Glutamatergic neuron (in vitro differentiated cells): ENCODE measurements around the gene TSPAN9. TPM values are rescaled to one million over a fixed set of nuclear protein-coding genes. Genes with fewer than 3 reads are reported as not detected.

Source experiments
- DNase-seq: peaks from one replicate; pipeline ENCODE4 v3.0.0; 2022
- H3K27ac Mint-ChIP-seq: one replicate; pipeline ENCODE4 v1.8.0; 2020; ENCODE audit warnings: mild to moderate bottlenecking, mixed read lengths, inconsistent platforms; ENCODE audit not compliant: unreplicated experiment
- H3K27me3 Mint-ChIP-seq: one replicate; pipeline ENCODE4 v1.8.0; 2020; ENCODE audit warnings: mild to moderate bottlenecking, moderate library complexity, mixed read lengths, inconsistent platforms; ENCODE audit not compliant: unreplicated experiment
- H3K36me3 Mint-ChIP-seq: one replicate; pipeline ENCODE4 v1.8.0; 2020; ENCODE audit warnings: mild to moderate bottlenecking, mixed read lengths, inconsistent platforms; ENCODE audit not compliant: unreplicated experiment
- H3K4me1 Mint-ChIP-seq: one replicate; pipeline ENCODE4 v1.8.0; 2020; ENCODE audit warnings: mild to moderate bottlenecking, low read depth, mixed read lengths, inconsistent platforms; ENCODE audit not compliant: unreplicated experiment
- H3K4me3 Mint-ChIP-seq: one replicate; pipeline ENCODE4 v1.8.0; 2020; ENCODE audit warnings: mild to moderate bottlenecking, mixed read lengths, inconsistent platforms; ENCODE audit not compliant: unreplicated experiment
- H3K9me3 Mint-ChIP-seq: one replicate; pipeline ENCODE4 v1.8.0; 2020; ENCODE audit warnings: mild to moderate bottlenecking, moderate library complexity, mixed read lengths, inconsistent platforms; ENCODE audit not compliant: unreplicated experiment
- total RNA-seq: library from RNA; stranded (reverse); fragmentation: NEBNext Ultra II Directional; extraction: Animal tissue kit (Norgen Biotek cat#: 25700); gene quantifications from one replicate; pipeline ENCODE4 v1.2.1, GENCODE V29; 2021; ENCODE audit not compliant: unreplicated experiment
- TF ChIP-seq, protein P1 (sequence below): fragments of 200-600 bp; sonication (generic); IDR thresholded peaks from one replicate; pipeline ENCODE4 v1.5.0; 2021; ENCODE audit not compliant: partially characterized antibody, unreplicated experiment

Gene TSPAN9
- total RNA-seq, 1 donor from 2014 or later = 142 TPM

DNA sequence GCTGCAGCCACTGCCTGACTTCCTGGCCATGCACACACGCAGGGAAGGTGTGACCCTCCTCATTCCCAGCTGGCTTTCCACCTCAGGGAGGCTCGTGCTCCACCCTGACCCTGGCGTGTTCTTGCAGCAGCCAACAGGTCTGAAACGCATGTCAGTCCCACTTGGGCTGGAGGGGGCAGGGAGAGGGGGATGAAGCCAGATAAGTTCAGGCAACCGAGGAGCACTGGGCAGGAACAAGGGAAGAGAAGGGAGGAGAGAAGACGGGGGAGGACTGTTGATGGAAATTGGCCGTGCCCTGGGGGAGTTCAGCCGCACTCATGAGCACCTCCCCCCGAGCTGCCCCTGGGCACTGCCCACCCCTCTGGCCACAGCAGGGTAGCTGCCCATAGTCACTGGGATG is 231.4 kb downstream of the TSPAN9 start:
- no peaks in the 10 kb centered on the region for H3K36me3 Mint-ChIP-seq
- H3K27ac Mint-ChIP-seq = no peak overlapping the region
- H3K27me3 Mint-ChIP-seq = peaks cover 14% of the 10 kb centered on the region

DNA sequence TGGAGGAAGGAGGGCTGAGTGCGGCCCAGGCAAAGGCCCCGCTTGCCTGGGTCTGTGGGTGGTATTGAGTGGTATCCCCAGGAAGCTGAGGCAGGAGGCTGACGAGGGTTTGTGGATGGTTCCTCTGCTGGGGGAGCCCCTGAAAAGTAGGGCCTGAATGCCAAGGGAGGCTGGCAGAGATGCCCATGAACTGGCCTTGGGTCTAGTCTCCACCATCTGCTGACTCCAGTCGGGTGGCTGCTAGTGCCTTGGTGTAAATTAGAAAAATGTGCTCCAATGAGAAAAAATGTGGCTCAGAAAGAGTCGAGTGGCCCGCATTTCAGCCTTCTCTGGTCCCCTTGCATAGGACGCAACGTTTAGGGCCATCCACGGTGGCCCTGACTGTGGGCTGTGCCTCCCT is 232.6 kb downstream of the TSPAN9 start:
- H3K4me3 Mint-ChIP-seq = no peak overlapping the region
- no peaks in the 10 kb centered on the region for H3K36me3 Mint-ChIP-seq
- peaks cover 12% of the 10 kb centered on the region for H3K27me3 Mint-ChIP-seq
- no peak overlapping the region for H3K27ac Mint-ChIP-seq
- DNase-seq = no peak
- H3K9me3 Mint-ChIP-seq = peaks cover 2% of the 10 kb centered on the region
- peaks cover 30% of the 10 kb centered on the region for H3K4me1 Mint-ChIP-seq
- TF ChIP-seq, protein P1, sequence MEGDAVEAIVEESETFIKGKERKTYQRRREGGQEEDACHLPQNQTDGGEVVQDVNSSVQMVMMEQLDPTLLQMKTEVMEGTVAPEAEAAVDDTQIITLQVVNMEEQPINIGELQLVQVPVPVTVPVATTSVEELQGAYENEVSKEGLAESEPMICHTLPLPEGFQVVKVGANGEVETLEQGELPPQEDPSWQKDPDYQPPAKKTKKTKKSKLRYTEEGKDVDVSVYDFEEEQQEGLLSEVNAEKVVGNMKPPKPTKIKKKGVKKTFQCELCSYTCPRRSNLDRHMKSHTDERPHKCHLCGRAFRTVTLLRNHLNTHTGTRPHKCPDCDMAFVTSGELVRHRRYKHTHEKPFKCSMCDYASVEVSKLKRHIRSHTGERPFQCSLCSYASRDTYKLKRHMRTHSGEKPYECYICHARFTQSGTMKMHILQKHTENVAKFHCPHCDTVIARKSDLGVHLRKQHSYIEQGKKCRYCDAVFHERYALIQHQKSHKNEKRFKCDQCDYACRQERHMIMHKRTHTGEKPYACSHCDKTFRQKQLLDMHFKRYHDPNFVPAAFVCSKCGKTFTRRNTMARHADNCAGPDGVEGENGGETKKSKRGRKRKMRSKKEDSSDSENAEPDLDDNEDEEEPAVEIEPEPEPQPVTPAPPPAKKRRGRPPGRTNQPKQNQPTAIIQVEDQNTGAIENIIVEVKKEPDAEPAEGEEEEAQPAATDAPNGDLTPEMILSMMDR = no peak

More for the DNA sequence above, 231.4 kb downstream of the TSPAN9 start:
- Mint-ChIP-seq H3K4me3 (no peak overlapping the region), H3K9me3 (peaks cover 2% of the 10 kb centered on the region), H3K4me1 (peaks cover 23% of the 10 kb centered on the region)
- DNase-seq = no peak
- TF ChIP-seq, protein P1 = no peak

DNA sequence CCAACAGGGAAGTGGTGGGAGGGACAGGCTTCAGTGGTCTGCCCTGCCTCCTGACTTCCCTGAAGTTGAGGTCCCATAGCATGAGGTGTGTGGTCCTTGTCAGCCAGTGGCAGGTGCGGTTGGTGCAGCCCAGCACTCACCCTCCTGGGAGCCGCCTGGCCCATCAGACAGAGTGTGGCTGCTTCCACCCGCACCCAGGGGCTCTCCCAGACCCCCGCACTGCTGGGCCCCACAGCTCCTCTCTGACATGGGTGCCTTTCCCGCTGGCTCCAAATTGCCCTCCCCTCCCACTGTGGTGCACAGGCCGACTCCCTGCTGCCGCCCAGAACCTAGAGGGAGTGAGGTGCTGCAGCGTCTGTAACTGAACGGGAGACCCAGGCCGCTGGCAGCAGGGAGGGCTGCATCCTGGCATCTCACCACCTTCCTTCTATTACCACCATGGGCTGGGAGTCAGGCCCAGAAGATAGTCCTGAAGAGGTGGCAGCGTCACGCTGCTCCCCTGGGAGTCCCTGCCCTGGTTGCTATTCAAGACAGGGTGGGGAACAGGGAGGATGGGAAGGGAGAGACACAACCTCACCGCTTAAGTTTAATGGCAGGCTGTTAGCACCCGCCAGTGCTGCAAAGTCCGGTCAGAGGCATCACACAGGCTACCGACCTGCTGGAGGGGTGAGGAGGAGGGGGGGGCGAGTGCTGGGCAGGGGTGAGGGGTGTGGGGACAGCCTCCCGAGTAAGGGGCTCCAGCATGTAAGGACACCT is 233.3 kb downstream of the TSPAN9 start:
- Mint-ChIP-seq H3K27me3 (peaks cover 14% of the 10 kb centered on the region), H3K9me3 (peaks cover 2% of the 10 kb centered on the region), H3K27ac (no peak overlapping the region)

DNA sequence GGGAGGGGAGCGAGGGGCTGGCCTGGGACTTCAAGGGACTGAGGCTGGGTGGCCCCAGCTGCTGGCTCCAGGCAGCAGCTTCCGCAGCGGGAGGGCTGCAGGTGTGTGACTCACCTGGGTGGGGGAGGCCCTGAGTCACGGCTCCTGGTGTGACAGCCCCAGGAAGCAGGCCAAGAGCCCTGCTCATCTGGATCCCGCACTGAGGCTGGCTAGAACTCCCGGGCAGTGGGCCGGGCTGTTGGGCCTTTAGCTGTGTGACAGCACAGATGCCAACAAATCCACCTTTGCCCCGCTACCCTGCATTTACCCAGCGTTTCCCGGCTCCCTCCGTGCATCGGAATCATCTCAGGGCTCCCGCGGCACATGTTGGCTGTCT is 233.8 kb downstream of the TSPAN9 start:
- Mint-ChIP-seq H3K27ac (no peak overlapping the region), H3K27me3 (peaks cover 14% of the 10 kb centered on the region), H3K9me3 (peaks cover 2% of the 10 kb centered on the region), H3K4me3 (no peak overlapping the region), H3K36me3 (no peaks in the 10 kb centered on the region), H3K4me1 (peaks cover 39% of the 10 kb centered on the region)
- DNase-seq = no peak
- TF ChIP-seq, protein P1 = no peak

More for the DNA sequence above, 233.3 kb downstream of the TSPAN9 start:
- TF ChIP-seq, protein P1 = no peak
- H3K4me3 Mint-ChIP-seq = no peak overlapping the region
- no peak for DNase-seq
- peaks cover 37% of the 10 kb centered on the region for H3K4me1 Mint-ChIP-seq
- no peaks in the 10 kb centered on the region for H3K36me3 Mint-ChIP-seq

DNA sequence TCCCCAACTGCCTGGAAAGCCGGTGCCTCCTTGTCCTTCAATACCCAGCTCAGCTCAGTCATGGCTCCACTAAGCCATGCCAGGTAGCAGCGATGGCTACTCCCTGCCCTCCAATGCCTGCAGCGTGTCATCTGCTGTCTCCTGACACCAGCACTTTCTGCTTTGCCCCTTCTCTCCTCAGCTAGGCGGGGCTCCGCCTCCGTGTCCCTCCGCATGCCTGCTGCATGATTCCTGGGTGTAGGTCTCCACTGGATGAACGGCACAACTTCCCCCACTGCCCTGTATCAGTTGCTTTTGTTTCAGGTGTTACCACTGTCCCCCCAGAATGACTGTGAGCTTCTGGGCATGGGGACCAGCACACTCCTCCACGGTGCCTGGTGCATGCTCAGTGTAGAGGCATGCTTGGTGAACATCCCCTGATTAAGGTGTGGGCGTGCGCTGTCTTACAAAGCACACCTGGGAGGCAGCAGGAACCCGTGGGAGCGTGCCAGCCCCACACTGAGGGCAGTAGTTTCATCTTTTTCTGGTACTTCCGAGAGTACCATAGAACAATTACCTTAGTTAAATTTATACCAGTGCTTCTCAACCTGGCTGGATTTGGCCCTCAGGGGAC is 234.4 kb downstream of the TSPAN9 start:
- DNase-seq = no peak
- TF ChIP-seq, protein P1 = no peak
- Mint-ChIP-seq H3K36me3 (no peaks in the 10 kb centered on the region), H3K27me3 (peaks cover 14% of the 10 kb centered on the region), H3K4me3 (no peak overlapping the region), H3K9me3 (peaks cover 5% of the 10 kb centered on the region), H3K4me1 (peaks cover 36% of the 10 kb centered on the region), H3K27ac (no peak overlapping the region)
